BE2C (cell line): ENCODE data around the gene CADM1.

Source experiments
- DNase-seq: peaks from one replicate; pipeline ENCODE4 v3.0.0-alpha.2; 2020
- H3K27me3 ChIP-seq: fragments of 250-450 bp; sonication (Bioruptor Pico); 2 replicates; pipeline ENCODE4 v1.5.1; 2020; ENCODE audit warnings: mild to moderate bottlenecking
- H3K36me3 ChIP-seq: fragments of 250-450 bp; sonication (Bioruptor Pico); 2 replicates; pipeline ENCODE4 v1.5.1; 2020; ENCODE audit warnings: mild to moderate bottlenecking
- H3K4me1 ChIP-seq: fragments of 250-450 bp; sonication (Bioruptor Pico); 2 replicates; pipeline ENCODE4 v1.5.1; 2020
- H3K4me3 ChIP-seq: 2 replicates; pipeline ENCODE4 v1.5.1; 2011; ENCODE audit warnings: low read depth, low read length
- H3K9me3 ChIP-seq: fragments of 250-450 bp; sonication (Bioruptor Pico); 2 replicates; pipeline ENCODE4 v1.5.1; 2020
- CTCF ChIP-seq: IDR thresholded peaks from 2 replicates; pipeline ENCODE4 v1.5.1; 2012; ENCODE audit warnings: mild to moderate bottlenecking, low read depth, low read length

CADM1 gene

DNA sequence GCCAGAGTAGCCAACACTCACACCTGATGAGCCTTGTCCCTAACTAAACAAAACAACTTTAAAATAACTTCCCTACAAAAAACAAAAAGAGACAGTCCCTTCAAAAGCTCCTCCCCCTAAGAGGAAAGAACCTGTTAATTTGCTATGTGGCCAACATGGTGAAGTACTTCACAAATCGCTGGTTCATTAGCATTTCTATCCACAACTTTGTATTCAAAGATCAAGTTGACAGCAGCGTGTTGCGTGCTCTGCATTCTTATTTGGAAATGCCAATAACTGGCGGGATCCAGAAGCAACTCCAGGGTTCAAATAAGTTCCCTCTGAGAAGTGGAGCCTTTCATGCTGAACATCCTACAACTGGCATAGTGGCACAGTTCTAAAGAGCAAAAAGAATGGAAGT, 48.6 kb downstream of the CADM1 start:
- no peaks in the 10 kb centered on the region for H3K9me3 ChIP-seq
- no peak for TF ChIP-seq CTCF
- DNase-seq = no peak
- no peaks in the 10 kb centered on the region for H3K36me3 ChIP-seq
- no peak overlapping the region for H3K4me3 ChIP-seq
- no peaks in the 10 kb centered on the region for H3K27me3 ChIP-seq
- peaks cover 12% of the 10 kb centered on the region; the same call in 1 of the 2 replicates for H3K4me1 ChIP-seq

DNA sequence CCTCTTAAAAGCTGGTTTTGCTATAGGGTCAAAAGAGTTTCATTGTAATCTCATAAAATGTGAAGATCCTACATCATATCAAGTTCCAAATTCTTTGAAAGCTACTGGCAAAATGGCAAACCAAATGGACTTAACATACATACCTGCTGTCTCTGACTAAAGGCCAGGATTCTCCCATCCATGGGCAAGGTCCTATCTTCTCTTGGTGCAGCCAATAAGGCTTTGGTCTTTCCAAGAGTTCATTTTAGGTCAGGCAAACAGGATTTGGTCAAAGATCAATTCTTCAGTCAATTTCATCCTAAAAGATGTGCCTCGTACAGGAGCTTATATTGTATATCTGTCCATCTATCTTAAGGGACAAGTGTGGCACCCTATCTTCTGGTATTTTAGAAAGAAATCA, 49.7 kb downstream of the CADM1 start:
- Histone ChIP-seq H3K4me3 (no peak overlapping the region), H3K9me3 (no peaks in the 10 kb centered on the region), H3K36me3 (no peaks in the 10 kb centered on the region), H3K4me1 (peaks cover 8% of the 10 kb centered on the region; the same call in 1 of the 2 replicates), H3K27me3 (no peaks in the 10 kb centered on the region)
- no peak for DNase-seq
- TF ChIP-seq CTCF = no peak

DNA sequence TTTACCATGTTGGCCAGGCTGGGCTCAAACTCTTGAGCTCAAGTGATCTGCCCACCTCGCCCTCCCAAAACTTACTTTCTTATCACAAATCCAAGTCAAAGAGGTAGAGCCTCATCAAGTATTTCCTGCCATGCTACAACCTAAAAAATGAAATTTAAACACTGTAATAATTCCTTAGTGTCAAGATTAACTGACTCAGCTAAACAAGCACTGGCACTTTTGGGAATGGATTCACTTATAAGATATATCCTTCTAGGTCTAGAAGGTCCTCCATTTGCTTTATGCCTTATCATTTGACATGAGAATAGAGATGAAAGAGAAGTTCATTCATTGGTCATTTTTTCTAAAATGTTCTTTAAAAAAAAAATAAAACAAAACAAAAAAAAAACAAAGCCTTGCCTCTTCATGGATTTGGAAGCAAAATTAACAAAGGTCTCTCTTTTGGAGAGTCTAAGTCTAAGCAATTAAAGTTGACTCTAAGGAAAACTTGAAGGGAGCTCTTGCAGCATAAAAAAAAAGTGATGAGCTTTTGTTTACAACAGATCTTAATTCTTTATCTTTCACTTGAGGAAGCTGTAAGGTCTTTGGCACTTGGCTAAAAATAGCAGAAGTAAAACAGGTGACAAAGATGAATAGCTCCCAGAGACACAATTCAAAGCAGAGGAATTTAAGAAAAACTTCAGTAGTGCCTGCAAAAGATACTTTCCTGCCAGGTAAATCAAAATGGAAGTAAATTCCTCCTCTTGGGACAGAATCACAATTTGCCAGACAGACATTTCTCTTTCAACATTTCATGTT, 50.3 kb downstream of the CADM1 start:
- H3K4me1 ChIP-seq = peaks cover 2% of the 10 kb centered on the region; the same call in 1 of the 2 replicates
- no peak overlapping the region for H3K4me3 ChIP-seq
- TF ChIP-seq CTCF = no peak
- H3K36me3 ChIP-seq = no peaks in the 10 kb centered on the region
- DNase-seq = no peak
- H3K9me3 ChIP-seq = no peaks in the 10 kb centered on the region
- H3K27me3 ChIP-seq = no peaks in the 10 kb centered on the region

GRCh38 chr11:115452241-115452640, 52.0 kb downstream of the CADM1 start:
- no peak overlapping the region for H3K4me3 ChIP-seq
- no peaks in the 10 kb centered on the region for H3K36me3 ChIP-seq
- H3K4me1 ChIP-seq = no peaks in the 10 kb centered on the region; the same call in 1 of the 2 replicates
- no peak for DNase-seq
- 0 out of 2 replicates have a peak, but pooled peaks cover 4% of the 10 kb centered on the region for H3K9me3 ChIP-seq
- no peak for TF ChIP-seq CTCF
- no peaks in the 10 kb centered on the region for H3K27me3 ChIP-seq

DNA sequence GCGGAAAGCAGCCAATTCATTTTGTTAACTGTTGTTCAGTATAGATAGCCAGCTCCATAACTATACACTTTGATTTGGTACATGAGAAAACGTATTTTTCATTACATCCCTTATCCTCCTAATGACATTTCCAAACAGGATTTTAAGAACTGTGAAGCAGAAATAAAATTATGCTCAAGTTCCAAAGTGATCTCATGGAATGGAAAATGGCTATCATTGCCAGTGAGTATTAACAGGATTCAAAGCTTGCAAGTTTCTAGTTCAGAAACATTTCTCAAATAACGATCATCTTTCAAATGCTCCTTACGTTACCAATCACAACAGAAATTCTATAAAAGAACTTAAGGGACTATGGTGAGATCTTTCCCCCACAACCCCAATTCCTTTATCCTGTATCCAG, 53.7 kb downstream of the CADM1 start:
- Histone ChIP-seq H3K4me3 (no peak overlapping the region), H3K4me1 (no peaks in the 10 kb centered on the region; the same call in 1 of the 2 replicates), H3K36me3 (peaks cover 8% of the 10 kb centered on the region), H3K9me3 (0 out of 2 replicates have a peak, but pooled peaks cover 4% of the 10 kb centered on the region), H3K27me3 (no peaks in the 10 kb centered on the region)
- DNase-seq = no peak
- TF ChIP-seq CTCF = no peak

- Histone ChIP-seq H3K27me3 (no peaks in the 10 kb centered on the region), H3K36me3 (peaks cover 8% of the 10 kb centered on the region), H3K9me3 (0 out of 2 replicates have a peak, but pooled peaks cover 4% of the 10 kb centered on the region), H3K4me3 (no peak overlapping the region), H3K4me1 (no peaks in the 10 kb centered on the region; the same call in 1 of the 2 replicates)
- DNase-seq = no peak
- TF ChIP-seq CTCF = no peak
Measured at GRCh38 chr11:115447273-115447864, 56.8 kb downstream of the CADM1 start.
